Endodermal cell (in vitro differentiated cells): ENCODE results near the gene FCER1A. TPM values are rescaled to one million over a fixed set of nuclear protein-coding genes. Genes with fewer than 3 reads are reported as not detected.

Experiments used
- DNase-seq: peaks from one replicate; pipeline ENCODE4 v3.0.0-alpha.2; 2017
- H3K27ac ChIP-seq: 2 replicates; pipeline ENCODE4 v1.5.1; 2013; ENCODE audit warnings: mild to moderate bottlenecking, low read depth, low read length, moderate library complexity
- H3K27me3 ChIP-seq: 2 replicates; pipeline ENCODE4 v1.6.1; 2013; ENCODE audit warnings: mild to moderate bottlenecking, low read length, moderate library complexity; ENCODE audit not compliant: insufficient read depth, control insufficient read depth, poor library complexity, severe bottlenecking
- H3K36me3 ChIP-seq: 2 replicates; pipeline ENCODE4 v1.7.0; 2013; ENCODE audit warnings: mild to moderate bottlenecking, low read length, moderate library complexity; ENCODE audit not compliant: control insufficient read depth, insufficient read depth
- H3K4me1 ChIP-seq: one replicate; pipeline ENCODE4 v1.7.0; 2013; ENCODE audit warnings: low read length; ENCODE audit not compliant: control insufficient read depth, insufficient read depth
- H3K4me3 ChIP-seq: 2 replicates; pipeline ENCODE4 v1.5.1; 2013; ENCODE audit warnings: mild to moderate bottlenecking, low read length, moderate library complexity
- H3K9ac ChIP-seq: 2 replicates; pipeline ENCODE4 v1.6.1; 2013; ENCODE audit warnings: mild to moderate bottlenecking, low read length, moderate library complexity; ENCODE audit not compliant: poor library complexity, severe bottlenecking; ENCODE audit errors: extremely low read depth
- H3K9me3 ChIP-seq: 2 replicates; pipeline ENCODE4 v1.6.1; 2013; ENCODE audit warnings: mild to moderate bottlenecking, low read length, moderate library complexity; ENCODE audit not compliant: control insufficient read depth
- H3K27ac Mint-ChIP-seq: 2 replicates; pipeline ENCODE4 v1.8.0; 2020; ENCODE audit warnings: mixed read lengths
- H3K27me3 Mint-ChIP-seq: 2 replicates; pipeline ENCODE4 v1.8.0; 2021; ENCODE audit warnings: mild to moderate bottlenecking, mixed read lengths; ENCODE audit not compliant: insufficient read depth
- H3K36me3 Mint-ChIP-seq: 2 replicates; pipeline ENCODE4 v1.8.0; 2020; ENCODE audit warnings: low read depth, mixed read lengths
- H3K4me1 Mint-ChIP-seq: 2 replicates; pipeline ENCODE4 v1.8.0; 2020; ENCODE audit warnings: mixed read lengths
- H3K4me3 Mint-ChIP-seq: 2 replicates; pipeline ENCODE4 v1.8.0; 2020; ENCODE audit warnings: mild to moderate bottlenecking, moderate library complexity, mixed read lengths
- H3K9me3 Mint-ChIP-seq: 2 replicates; pipeline ENCODE4 v1.8.0; 2020; ENCODE audit warnings: mild to moderate bottlenecking, mixed read lengths
- WGBS, 2 experiments: methylation state at CpG; one replicate each; pipeline versions ENCODE4 v1.1.5 to v1.1.7; 2013; ENCODE audit warnings: missing lambda C conversion rate in 2 of 2, mixed read lengths in 1 of 2; ENCODE audit not compliant: insufficient coverage in 1 of 2, insufficient read length in 1 of 2; 5-methylcytosine and 5-hydroxymethylcytosine counted together
- long read RNA-seq, 4 experiments: library from polyadenylated mRNA in 2 of 4; library from RNA in 1 of 4; library from capped mRNA in 1 of 4; stranded (forward) in 3 of 4; unstranded in 1 of 4; transcript quantifications; one replicate each; pipeline ENCODE4 v2.0.0, GENCODE V29; 2020 to 2021; ENCODE audit warnings: inconsistent platforms in 1 of 4
- polyA plus RNA-seq, 2 experiments: library from polyadenylated mRNA; stranded (reverse); fragments of 50-300 nt; gene quantifications; one replicate each; pipeline ENCODE4 v1.2.3, GENCODE V29; 2013
- total RNA-seq, 2 donors: library from RNA; stranded (reverse); fragmentation: NEBNext Ultra II Directional in 1 of 2; extraction: Animal tissue kit (Norgen Biotek cat#: 25700) in 1 of 2; gene quantifications; 2 replicates in 1 of 2; 3 replicates in 1 of 2; pipeline ENCODE4 v1.2.1, GENCODE V29; 2021
- TF ChIP-seq, protein P1 (sequence below): fragments of 200-600 bp; sonication (generic); conservative IDR thresholded peaks from 2 replicates; pipeline ENCODE4 v1.5.0; 2021; ENCODE audit warnings: antibody characterized with exemption, mild to moderate bottlenecking

The FCER1A gene
- total RNA-seq, result not detected
- not detected for polyA plus RNA-seq (2013, experiment 1 of 2)
- polyA plus RNA-seq (2013, experiment 2 of 2), result not detected
- long read RNA-seq, experiment 1, result 0 reads
- long read RNA-seq, experiment 2, result 0 reads
- long read RNA-seq, experiment 3, result 0 reads
- long read RNA-seq, experiment 4, result 0 reads

DNA sequence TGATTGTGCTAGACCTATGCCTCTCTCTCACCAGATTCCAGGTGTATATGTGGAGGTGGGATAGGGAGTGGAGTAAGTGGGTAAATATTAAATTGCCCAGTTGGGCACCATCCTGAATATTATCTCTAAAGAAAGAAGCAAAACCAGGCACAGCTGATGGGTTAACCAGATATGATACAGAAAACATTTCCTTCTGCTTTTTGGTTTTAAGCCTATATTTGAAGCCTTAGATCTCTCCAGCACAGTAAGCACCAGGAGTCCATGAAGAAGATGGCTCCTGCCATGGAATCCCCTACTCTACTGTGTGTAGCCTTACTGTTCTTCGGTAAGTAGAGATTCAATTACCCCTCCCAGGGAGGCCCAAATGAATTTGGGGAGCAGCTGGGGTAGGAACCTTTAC lies at the start of gene FCER1A:
FCER1A (plus strand) TSS at position 242 of the 400 bp plus-strand sequence; CDS start at position 271, 29 bp downstream.
- Mint-ChIP-seq H3K4me1 (peaks cover 6% of the 10 kb centered on the region), H3K36me3 (no peaks in the 10 kb centered on the region), H3K27ac (no peak within 1 kb of the TSS), H3K27me3 (no peaks in the 10 kb centered on the region), H3K9me3 (peaks cover 26% of the 10 kb centered on the region), H3K4me3 (no peak within 1 kb of the TSS)
- Histone ChIP-seq H3K9me3 (no peaks in the 10 kb centered on the region), H3K9ac (no peak within 1 kb of the TSS), H3K36me3 (no peaks in the 10 kb centered on the region), H3K27me3 (no peaks in the 10 kb centered on the region), H3K4me3 (no peak within 1 kb of the TSS), H3K27ac (no peak within 1 kb of the TSS), H3K4me1 (no peaks in the 10 kb centered on the region)
- TF ChIP-seq, protein P1, sequence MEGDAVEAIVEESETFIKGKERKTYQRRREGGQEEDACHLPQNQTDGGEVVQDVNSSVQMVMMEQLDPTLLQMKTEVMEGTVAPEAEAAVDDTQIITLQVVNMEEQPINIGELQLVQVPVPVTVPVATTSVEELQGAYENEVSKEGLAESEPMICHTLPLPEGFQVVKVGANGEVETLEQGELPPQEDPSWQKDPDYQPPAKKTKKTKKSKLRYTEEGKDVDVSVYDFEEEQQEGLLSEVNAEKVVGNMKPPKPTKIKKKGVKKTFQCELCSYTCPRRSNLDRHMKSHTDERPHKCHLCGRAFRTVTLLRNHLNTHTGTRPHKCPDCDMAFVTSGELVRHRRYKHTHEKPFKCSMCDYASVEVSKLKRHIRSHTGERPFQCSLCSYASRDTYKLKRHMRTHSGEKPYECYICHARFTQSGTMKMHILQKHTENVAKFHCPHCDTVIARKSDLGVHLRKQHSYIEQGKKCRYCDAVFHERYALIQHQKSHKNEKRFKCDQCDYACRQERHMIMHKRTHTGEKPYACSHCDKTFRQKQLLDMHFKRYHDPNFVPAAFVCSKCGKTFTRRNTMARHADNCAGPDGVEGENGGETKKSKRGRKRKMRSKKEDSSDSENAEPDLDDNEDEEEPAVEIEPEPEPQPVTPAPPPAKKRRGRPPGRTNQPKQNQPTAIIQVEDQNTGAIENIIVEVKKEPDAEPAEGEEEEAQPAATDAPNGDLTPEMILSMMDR, result no peak
- WGBS, 2 experiments, result 100% methylated on average over 1 of the region's 1 CpG; no CpG with 5 or more reads in 1 of the 2 experiments
- no peak for DNase-seq

GRCh38 chr1:159261311-159261710 lies 40.8 kb upstream of the FCER1A start:
- no peaks in the 10 kb centered on the region for H3K4me1 ChIP-seq
- TF ChIP-seq, protein P1, result no peak
- H3K36me3 ChIP-seq, result no peaks in the 10 kb centered on the region
- DNase-seq, result no peak
- H3K27me3 ChIP-seq, result no peaks in the 10 kb centered on the region
- Mint-ChIP-seq H3K27ac (no peak overlapping the region), H3K4me1 (no peaks in the 10 kb centered on the region), H3K4me3 (no peak overlapping the region), H3K27me3 (no peaks in the 10 kb centered on the region), H3K36me3 (no peaks in the 10 kb centered on the region), H3K9me3 (peaks cover 26% of the 10 kb centered on the region)
- H3K9ac ChIP-seq, result no peak overlapping the region
- H3K27ac ChIP-seq, result no peak overlapping the region
- no peak overlapping the region for H3K4me3 ChIP-seq
- H3K9me3 ChIP-seq, result peaks cover 6% of the 10 kb centered on the region

GRCh38 chr1:159261721-159262494 lies 40.2 kb upstream of the FCER1A start:
- H3K4me3 Mint-ChIP-seq, result no peak overlapping the region
- no peak overlapping the region for H3K27ac Mint-ChIP-seq
- no peaks in the 10 kb centered on the region for H3K27me3 ChIP-seq
- TF ChIP-seq, protein P1, result no peak
- no peak overlapping the region for H3K9ac ChIP-seq
- H3K4me1 Mint-ChIP-seq, result no peaks in the 10 kb centered on the region
- no peak for DNase-seq
- H3K9me3 Mint-ChIP-seq, result peaks cover 25% of the 10 kb centered on the region
- H3K4me1 ChIP-seq, result no peaks in the 10 kb centered on the region
- H3K36me3 ChIP-seq, result no peaks in the 10 kb centered on the region
- no peaks in the 10 kb centered on the region for H3K27me3 Mint-ChIP-seq
- 80 to 90% methylated on average over 1 to 2 of the region's 2 CpGs for WGBS, 2 experiments
- no peak overlapping the region for H3K27ac ChIP-seq
- peaks cover under 1% of the 10 kb centered on the region for H3K9me3 ChIP-seq
- H3K36me3 Mint-ChIP-seq, result no peaks in the 10 kb centered on the region
- H3K4me3 ChIP-seq, result no peak overlapping the region
